Activated gamma-delta T cell treated with anti-CD3 and anti-CD28 coated beads, Interleukin-2, amount 50 U/mL, for 16 hours (primary cell): Measurements from ENCODE around the gene POU2F1.

Experiments used
- DNase-seq: peaks from one replicate; pipeline ENCODE4 v3.0.0-alpha.2; 2020; ENCODE audit warnings: low read depth

POU2F1 gene

GRCh38 chr1:167442142-167442848, 221.6 kb downstream of the POU2F1 start:
- peak; percentile 85 for DNase-seq

GRCh38 chr1:167442854-167443565, 222.3 kb downstream of the POU2F1 start:
- no peak for DNase-seq

GRCh38 chr1:167443757-167444156, 223.1 kb downstream of the POU2F1 start:
- no peak for DNase-seq

- DNase-seq: no peak
Observed at GRCh38 chr1:167446966-167447365, 226.3 kb downstream of the POU2F1 start.

- peak; percentile 50 for DNase-seq
Observed at GRCh38 chr1:167447521-167448136, 226.9 kb downstream of the POU2F1 start.

GRCh38 chr1:167450843-167451242, 230.2 kb downstream of the POU2F1 start:
- no peak for DNase-seq

GRCh38 chr1:167452483-167452882, 231.8 kb downstream of the POU2F1 start:
- DNase-seq: no peak

- no peak for DNase-seq
Observed at GRCh38 chr1:167453123-167453522, 232.4 kb downstream of the POU2F1 start.

- DNase-seq: no peak
Observed at GRCh38 chr1:167454304-167454893, 233.7 kb downstream of the POU2F1 start.

- DNase-seq: peak; percentile 73
Observed at GRCh38 chr1:167454894-167455785, 234.5 kb downstream of the POU2F1 start.

- DNase-seq: no peak
Observed at GRCh38 chr1:167455786-167456446, 235.2 kb downstream of the POU2F1 start.

GRCh38 chr1:167456524-167456923, 235.8 kb downstream of the POU2F1 start:
- no peak for DNase-seq

- DNase-seq: no peak
Observed at GRCh38 chr1:167456926-167457325, 236.2 kb downstream of the POU2F1 start.

GRCh38 chr1:167457936-167458584, 237.4 kb downstream of the POU2F1 start:
- DNase-seq: no peak

GRCh38 chr1:167460836-167461235, 240.2 kb downstream of the POU2F1 start:
- no peak for DNase-seq

- DNase-seq: no peak
Observed at GRCh38 chr1:167462341-167462740, 241.7 kb downstream of the POU2F1 start.

- no peak for DNase-seq
Observed at GRCh38 chr1:167463080-167463479, 242.4 kb downstream of the POU2F1 start.

- DNase-seq: no peak
Observed at GRCh38 chr1:167463875-167464575, 243.3 kb downstream of the POU2F1 start.

- no peak for DNase-seq
Observed at GRCh38 chr1:167465018-167465417, 244.3 kb downstream of the POU2F1 start.

- no peak for DNase-seq
Observed at GRCh38 chr1:167465743-167466142, 245.1 kb downstream of the POU2F1 start.
